Chondrocyte (in vitro differentiated cells): Measurements from ENCODE around the gene HNRNPDL. TPM values are rescaled to one million over a fixed set of nuclear protein-coding genes. Genes with fewer than 3 reads are reported as not detected.
"Not testable (repeated sequence)": the region's sequence is repeated elsewhere in the genome, so short reads cannot be mapped to it uniquely, and the experiment has no call there.

Experiments
- DNase-seq: peaks from one replicate; pipeline ENCODE4 v3.0.0; 2021; ENCODE audit warnings: mixed read lengths, low spot score
- H3K27ac Mint-ChIP-seq: one replicate; pipeline ENCODE4 v1.8.0; 2021; ENCODE audit warnings: mild to moderate bottlenecking, moderate library complexity, mixed read lengths; ENCODE audit not compliant: unreplicated experiment
- H3K27me3 Mint-ChIP-seq: 2 replicates; pipeline ENCODE4 v1.8.0; 2021; ENCODE audit warnings: low read depth, mixed read lengths
- H3K36me3 Mint-ChIP-seq: 2 replicates; pipeline ENCODE4 v1.8.0; 2021; ENCODE audit warnings: low read depth, mixed read lengths
- H3K4me1 Mint-ChIP-seq: 2 replicates; pipeline ENCODE4 v1.8.0; 2021; ENCODE audit warnings: low read depth, mild to moderate bottlenecking, mixed read lengths
- H3K4me3 Mint-ChIP-seq: one replicate; pipeline ENCODE4 v1.8.0; 2021; ENCODE audit warnings: mild to moderate bottlenecking, moderate library complexity, mixed read lengths; ENCODE audit not compliant: unreplicated experiment
- H3K9me3 Mint-ChIP-seq: 2 replicates; pipeline ENCODE4 v1.8.0; 2021; ENCODE audit warnings: low read depth, mixed read lengths
- total RNA-seq: library from RNA; stranded (reverse); gene quantifications from 3 replicates; pipeline ENCODE4 v1.2.1, GENCODE V29; 2021
- TF ChIP-seq, protein P1 (sequence below): fragments of 200-600 bp; sonication (generic); IDR thresholded peaks from 2 replicates; pipeline ENCODE4 v1.5.0; 2021; ENCODE audit warnings: antibody characterized with exemption, mild to moderate bottlenecking, moderate library complexity

HNRNPDL gene
- total RNA-seq, 1 donor from 2014 or later, result 211 TPM

DNA sequence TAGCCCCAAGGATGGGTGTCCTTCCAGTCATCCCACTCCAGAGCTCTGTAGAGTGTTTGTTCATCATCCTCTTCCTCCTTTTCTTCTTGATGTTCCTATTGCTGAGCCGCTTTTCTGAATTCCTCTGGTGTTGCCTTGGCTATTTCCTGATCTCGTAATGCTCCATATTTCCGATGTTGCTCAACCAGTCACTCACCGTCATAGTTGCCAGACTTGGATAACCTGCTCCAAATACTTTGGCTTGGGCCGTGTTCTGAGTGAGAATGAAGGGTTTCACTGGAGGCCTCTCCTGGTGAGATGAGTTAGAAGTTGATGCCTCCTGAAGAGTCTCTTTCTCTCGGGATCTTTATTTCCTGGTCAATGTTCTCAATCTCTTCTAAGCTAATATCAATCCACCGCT, 28.7 kb downstream of the HNRNPDL start:
- peaks cover 5% of the 10 kb centered on the region for H3K4me1 Mint-ChIP-seq
- no peak overlapping the region for H3K4me3 Mint-ChIP-seq
- no peaks in the 10 kb centered on the region for H3K27me3 Mint-ChIP-seq
- TF ChIP-seq, protein P1, sequence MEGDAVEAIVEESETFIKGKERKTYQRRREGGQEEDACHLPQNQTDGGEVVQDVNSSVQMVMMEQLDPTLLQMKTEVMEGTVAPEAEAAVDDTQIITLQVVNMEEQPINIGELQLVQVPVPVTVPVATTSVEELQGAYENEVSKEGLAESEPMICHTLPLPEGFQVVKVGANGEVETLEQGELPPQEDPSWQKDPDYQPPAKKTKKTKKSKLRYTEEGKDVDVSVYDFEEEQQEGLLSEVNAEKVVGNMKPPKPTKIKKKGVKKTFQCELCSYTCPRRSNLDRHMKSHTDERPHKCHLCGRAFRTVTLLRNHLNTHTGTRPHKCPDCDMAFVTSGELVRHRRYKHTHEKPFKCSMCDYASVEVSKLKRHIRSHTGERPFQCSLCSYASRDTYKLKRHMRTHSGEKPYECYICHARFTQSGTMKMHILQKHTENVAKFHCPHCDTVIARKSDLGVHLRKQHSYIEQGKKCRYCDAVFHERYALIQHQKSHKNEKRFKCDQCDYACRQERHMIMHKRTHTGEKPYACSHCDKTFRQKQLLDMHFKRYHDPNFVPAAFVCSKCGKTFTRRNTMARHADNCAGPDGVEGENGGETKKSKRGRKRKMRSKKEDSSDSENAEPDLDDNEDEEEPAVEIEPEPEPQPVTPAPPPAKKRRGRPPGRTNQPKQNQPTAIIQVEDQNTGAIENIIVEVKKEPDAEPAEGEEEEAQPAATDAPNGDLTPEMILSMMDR, result no peak
- H3K27ac Mint-ChIP-seq, result no peak overlapping the region
- no peaks in the 10 kb centered on the region for H3K9me3 Mint-ChIP-seq
- DNase-seq, result no peak
- H3K36me3 Mint-ChIP-seq, result no peaks in the 10 kb centered on the region

DNA sequence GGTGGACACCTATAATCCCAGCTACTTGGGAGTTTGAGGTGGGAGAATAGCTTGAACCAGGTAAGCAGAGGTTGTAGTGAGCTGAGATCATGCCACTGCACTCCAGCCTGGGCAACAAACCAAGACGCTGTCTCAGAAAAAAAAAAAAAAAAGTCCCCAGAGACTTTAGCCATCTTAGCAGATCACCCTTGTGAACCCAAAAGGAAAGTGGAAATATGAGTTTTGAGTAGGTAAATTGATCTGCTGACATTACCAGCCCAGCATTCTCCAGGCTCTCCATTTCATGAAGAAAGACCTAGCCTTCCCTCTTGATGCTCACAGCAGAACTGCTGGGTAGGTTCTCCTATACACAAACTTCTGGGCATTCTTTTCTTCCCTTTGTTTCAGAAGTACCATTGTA, 32.0 kb downstream of the HNRNPDL start:
- Mint-ChIP-seq H3K4me3 (no peak overlapping the region), H3K4me1 (peaks cover under 1% of the 10 kb centered on the region), H3K9me3 (no peaks in the 10 kb centered on the region), H3K27me3 (no peaks in the 10 kb centered on the region), H3K27ac (no peak overlapping the region), H3K36me3 (no peaks in the 10 kb centered on the region)
- TF ChIP-seq, protein P1, result no peak
- no peak for DNase-seq

GRCh38 chr4:82397527-82397926, 32.7 kb downstream of the HNRNPDL start:
- TF ChIP-seq, protein P1, result no peak
- DNase-seq, result no peak
- Mint-ChIP-seq H3K4me1 (no peaks in the 10 kb centered on the region), H3K4me3 (no peak overlapping the region), H3K9me3 (no peaks in the 10 kb centered on the region), H3K27me3 (no peaks in the 10 kb centered on the region), H3K36me3 (no peaks in the 10 kb centered on the region), H3K27ac (no peak overlapping the region)

DNA sequence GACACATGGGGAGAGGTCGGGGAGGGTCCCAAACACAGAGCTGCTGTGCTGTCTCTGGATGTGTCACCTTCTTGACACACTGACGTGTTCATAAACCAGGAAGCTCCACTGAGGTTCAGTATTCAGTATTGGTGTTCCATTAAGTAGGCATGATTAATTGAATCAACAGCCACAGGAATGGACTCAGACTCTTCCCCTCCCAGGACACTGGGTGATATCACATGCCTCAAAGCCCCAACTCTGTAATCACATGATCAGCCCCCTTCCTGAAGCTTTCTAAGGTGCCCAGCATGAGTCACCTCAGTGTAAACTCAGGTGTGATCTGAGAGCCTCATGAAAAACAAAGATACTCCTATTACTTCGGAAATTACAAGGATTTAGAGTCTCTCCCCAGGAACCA, 35.4 kb downstream of the HNRNPDL start:
- H3K36me3 Mint-ChIP-seq, result no peaks in the 10 kb centered on the region
- DNase-seq, result no peak
- TF ChIP-seq, protein P1, result no peak
- no peaks in the 10 kb centered on the region for H3K9me3 Mint-ChIP-seq
- H3K4me3 Mint-ChIP-seq, result no peak overlapping the region
- no peak overlapping the region for H3K27ac Mint-ChIP-seq
- H3K4me1 Mint-ChIP-seq, result no peaks in the 10 kb centered on the region
- no peaks in the 10 kb centered on the region for H3K27me3 Mint-ChIP-seq

- not testable (repeated sequence) for H3K27me3 Mint-ChIP-seq, DNase-seq, H3K36me3 Mint-ChIP-seq, H3K27ac Mint-ChIP-seq, H3K4me3 Mint-ChIP-seq, H3K9me3 Mint-ChIP-seq
- H3K4me1 Mint-ChIP-seq, result peaks cover 11% of the 10 kb centered on the region
Measured at GRCh38 chr4:82390061-82390460, 40.2 kb downstream of the HNRNPDL start.

- Mint-ChIP-seq H3K27me3 (no peaks in the 10 kb centered on the region), H3K9me3 (peaks cover 8% of the 10 kb centered on the region), H3K27ac (peak overlapping the region; percentile 33), H3K4me3 (no peak overlapping the region), H3K4me1 (peaks cover 11% of the 10 kb centered on the region), H3K36me3 (peaks cover 2% of the 10 kb centered on the region)
- TF ChIP-seq, protein P1, result no peak
- DNase-seq, result no peak
Measured at GRCh38 chr4:82388405-82388804, 41.9 kb downstream of the HNRNPDL start.

- DNase-seq, H3K27me3 Mint-ChIP-seq, H3K36me3 Mint-ChIP-seq, H3K4me3 Mint-ChIP-seq, H3K9me3 Mint-ChIP-seq, H3K27ac Mint-ChIP-seq: not testable (repeated sequence)
- H3K4me1 Mint-ChIP-seq, result peaks cover 11% of the 10 kb centered on the region
Measured at GRCh38 chr4:82386312-82386711, 44.0 kb downstream of the HNRNPDL start.
